Activated naive CD8-positive, alpha-beta T cell treated with anti-CD3 and anti-CD28 coated beads, Interleukin-2, amount 50 U/mL, for 24 hours (primary cell): ENCODE results near the gene SCN8A.
A peak's percentile ranks its signal among the peaks of the same experiment; 100 is the strongest.
"Not testable (repeated sequence)": the region's sequence is repeated elsewhere in the genome, so short reads cannot be mapped to it uniquely, and the experiment has no call there.

Experiments
- ATAC-seq: fragments of 150-1000 bp; cut with Tn5 transposase; one replicate; pipeline ENCODE4 v1.10.0; 2021
- DNase-seq: peaks from one replicate; pipeline ENCODE4 v3.0.0; 2021
- H3K27ac Mint-ChIP-seq: one replicate; pipeline ENCODE4 v1.8.0; 2021; ENCODE audit warnings: mild to moderate bottlenecking, mixed read lengths
- H3K27me3 Mint-ChIP-seq: one replicate; pipeline ENCODE4 v1.8.0; 2021; ENCODE audit warnings: mixed read lengths
- H3K36me3 Mint-ChIP-seq: one replicate; pipeline ENCODE4 v1.8.0; 2021; ENCODE audit warnings: low read depth, mixed read lengths
- H3K4me1 Mint-ChIP-seq: one replicate; pipeline ENCODE4 v1.8.0; 2021; ENCODE audit warnings: mixed read lengths
- H3K4me3 Mint-ChIP-seq: one replicate; pipeline ENCODE4 v1.8.0; 2021; ENCODE audit warnings: mild to moderate bottlenecking, moderate library complexity, mixed read lengths
- H3K9me3 Mint-ChIP-seq: one replicate; pipeline ENCODE4 v1.8.0; 2021; ENCODE audit warnings: mixed read lengths

Gene SCN8A

GRCh38 chr12:51598156-51598555 lies 7.1 kb downstream of the SCN8A start:
- ATAC-seq (no peak), DNase-seq (no peak)
- H3K27me3 Mint-ChIP-seq: peaks cover 27% of the 10 kb centered on the region
- no peaks in the 10 kb centered on the region for H3K36me3 Mint-ChIP-seq
- H3K4me1 Mint-ChIP-seq: no peaks in the 10 kb centered on the region
- no peaks in the 10 kb centered on the region for H3K9me3 Mint-ChIP-seq
- H3K4me3 Mint-ChIP-seq: no peak overlapping the region
- no peak overlapping the region for H3K27ac Mint-ChIP-seq

GRCh38 chr12:51600721-51601120 lies 9.7 kb downstream of the SCN8A start:
- Mint-ChIP-seq H3K27me3 (peaks cover 22% of the 10 kb centered on the region), H3K9me3 (no peaks in the 10 kb centered on the region), H3K27ac (no peak overlapping the region), H3K4me1 (no peaks in the 10 kb centered on the region), H3K4me3 (no peak overlapping the region), H3K36me3 (no peaks in the 10 kb centered on the region)
- DNase-seq (no peak), ATAC-seq (no peak)

GRCh38 chr12:51601241-51601640 lies 10.2 kb downstream of the SCN8A start:
- Mint-ChIP-seq H3K27me3 (peaks cover 22% of the 10 kb centered on the region), H3K4me1 (no peaks in the 10 kb centered on the region), H3K4me3 (no peak overlapping the region), H3K9me3 (no peaks in the 10 kb centered on the region), H3K36me3 (no peaks in the 10 kb centered on the region), H3K27ac (no peak overlapping the region)
- ATAC-seq (no peak), DNase-seq (no peak)

GRCh38 chr12:51605896-51606295 lies 14.9 kb downstream of the SCN8A start:
- H3K27me3 Mint-ChIP-seq, H3K27ac Mint-ChIP-seq, H3K4me3 Mint-ChIP-seq, DNase-seq, ATAC-seq, H3K36me3 Mint-ChIP-seq, H3K9me3 Mint-ChIP-seq: not testable (repeated sequence)
- peaks cover 12% of the 10 kb centered on the region for H3K4me1 Mint-ChIP-seq

GRCh38 chr12:51607197-51607596 lies 16.2 kb downstream of the SCN8A start:
- H3K4me3 Mint-ChIP-seq, DNase-seq, H3K27ac Mint-ChIP-seq, H3K27me3 Mint-ChIP-seq, H3K9me3 Mint-ChIP-seq, H3K36me3 Mint-ChIP-seq, ATAC-seq: not testable (repeated sequence)
- peaks cover 12% of the 10 kb centered on the region for H3K4me1 Mint-ChIP-seq

GRCh38 chr12:51620448-51620847 lies 29.4 kb downstream of the SCN8A start:
- Mint-ChIP-seq H3K4me3 (no peak overlapping the region), H3K27ac (no peak overlapping the region), H3K9me3 (peaks cover 4% of the 10 kb centered on the region), H3K36me3 (peaks cover 6% of the 10 kb centered on the region), H3K4me1 (no peaks in the 10 kb centered on the region), H3K27me3 (peaks cover 10% of the 10 kb centered on the region)
- no peak for ATAC-seq
- DNase-seq: no peak

GRCh38 chr12:51621156-51621922 lies 30.3 kb downstream of the SCN8A start:
- H3K4me3 Mint-ChIP-seq: no peak overlapping the region
- DNase-seq (no peak), ATAC-seq (no peak)
- no peaks in the 10 kb centered on the region for H3K4me1 Mint-ChIP-seq
- peaks cover 6% of the 10 kb centered on the region for H3K36me3 Mint-ChIP-seq
- peaks cover 10% of the 10 kb centered on the region for H3K27me3 Mint-ChIP-seq
- no peak overlapping the region for H3K27ac Mint-ChIP-seq
- peaks cover 4% of the 10 kb centered on the region for H3K9me3 Mint-ChIP-seq

GRCh38 chr12:51622564-51622963 lies 31.5 kb downstream of the SCN8A start:
- Mint-ChIP-seq H3K27me3 (peaks cover 7% of the 10 kb centered on the region), H3K4me3 (no peak overlapping the region), H3K36me3 (peaks cover 2% of the 10 kb centered on the region), H3K27ac (no peak overlapping the region), H3K9me3 (no peaks in the 10 kb centered on the region), H3K4me1 (no peaks in the 10 kb centered on the region)
- ATAC-seq (no peak), DNase-seq (no peak)

GRCh38 chr12:51625370-51625769 lies 34.3 kb downstream of the SCN8A start:
- Mint-ChIP-seq H3K4me1 (no peaks in the 10 kb centered on the region), H3K27ac (no peak overlapping the region), H3K9me3 (no peaks in the 10 kb centered on the region), H3K36me3 (no peaks in the 10 kb centered on the region), H3K4me3 (no peak overlapping the region), H3K27me3 (peaks cover 11% of the 10 kb centered on the region)
- ATAC-seq: no peak
- DNase-seq: no peak

- ATAC-seq (no peak), DNase-seq (no peak)
- Mint-ChIP-seq H3K36me3 (no peaks in the 10 kb centered on the region), H3K4me3 (no peak overlapping the region), H3K27ac (no peak overlapping the region), H3K4me1 (peaks cover 3% of the 10 kb centered on the region), H3K27me3 (peaks cover 11% of the 10 kb centered on the region), H3K9me3 (no peaks in the 10 kb centered on the region)
These were observed 35.1 kb downstream of the SCN8A start for GRCh38 chr12:51626115-51626514.

GRCh38 chr12:51626629-51627028 lies 35.6 kb downstream of the SCN8A start:
- H3K9me3 Mint-ChIP-seq: no peaks in the 10 kb centered on the region

GRCh38 chr12:51630256-51630880 lies 39.3 kb downstream of the SCN8A start:
- Mint-ChIP-seq H3K27me3 (peaks cover 11% of the 10 kb centered on the region), H3K36me3 (no peaks in the 10 kb centered on the region), H3K4me3 (no peak overlapping the region), H3K9me3 (no peaks in the 10 kb centered on the region), H3K27ac (no peak overlapping the region), H3K4me1 (peaks cover 3% of the 10 kb centered on the region)
- DNase-seq: no peak
- ATAC-seq: no peak

More at GRCh38 chr12:51626629-51627028, 35.6 kb downstream of the SCN8A start:
- no peak for ATAC-seq
- H3K4me3 Mint-ChIP-seq: no peak overlapping the region
- H3K27me3 Mint-ChIP-seq: peaks cover 11% of the 10 kb centered on the region
- H3K27ac Mint-ChIP-seq: no peak overlapping the region
- no peak for DNase-seq
- peaks cover 3% of the 10 kb centered on the region for H3K4me1 Mint-ChIP-seq
- no peaks in the 10 kb centered on the region for H3K36me3 Mint-ChIP-seq

- Mint-ChIP-seq H3K4me1 (peaks cover 3% of the 10 kb centered on the region), H3K27ac (no peak overlapping the region), H3K4me3 (no peak overlapping the region), H3K27me3 (peaks cover 11% of the 10 kb centered on the region), H3K9me3 (no peaks in the 10 kb centered on the region), H3K36me3 (no peaks in the 10 kb centered on the region)
- ATAC-seq (no peak), DNase-seq (no peak)
These were observed 40.0 kb downstream of the SCN8A start for GRCh38 chr12:51630986-51631385.

GRCh38 chr12:51631591-51631990 lies 40.6 kb downstream of the SCN8A start:
- DNase-seq: no peak
- peaks cover 11% of the 10 kb centered on the region for H3K27me3 Mint-ChIP-seq
- H3K4me1 Mint-ChIP-seq: peaks cover 3% of the 10 kb centered on the region
- H3K27ac Mint-ChIP-seq: no peak overlapping the region
- H3K36me3 Mint-ChIP-seq: no peaks in the 10 kb centered on the region
- peak; percentile 54 for ATAC-seq
- H3K9me3 Mint-ChIP-seq: no peaks in the 10 kb centered on the region
- H3K4me3 Mint-ChIP-seq: no peak overlapping the region

GRCh38 chr12:51632623-51633022 lies 41.6 kb downstream of the SCN8A start:
- Mint-ChIP-seq H3K36me3 (no peaks in the 10 kb centered on the region), H3K27ac (no peak overlapping the region), H3K9me3 (no peaks in the 10 kb centered on the region), H3K4me1 (peaks cover 3% of the 10 kb centered on the region), H3K27me3 (peaks cover 9% of the 10 kb centered on the region), H3K4me3 (no peak overlapping the region)
- no peak for DNase-seq
- ATAC-seq: no peak
